Cardiac muscle cell (in vitro differentiated cells and primary cell): Measurements from ENCODE around the gene GNG7. TPM values are rescaled to one million over a fixed set of nuclear protein-coding genes. Genes with fewer than 3 reads are reported as not detected.
A peak's percentile ranks its signal among the peaks of the same experiment; 100 is the strongest.

Source experiments
- DNase-seq, 2 donors: peaks; one replicate each; pipeline versions ENCODE4 v3.0.0 to v3.0.0-alpha.2; 2010 to 2017; ENCODE audit warnings: low read depth in 1 of 2, low spot score in 1 of 2
- H3K27ac ChIP-seq: fragments of 200-600 bp; sonication (generic); 2 replicates; pipeline ENCODE4 v1.5.1; 2016
- H3K27me3 ChIP-seq: fragments of 200-600 bp; sonication (generic); 2 replicates; pipeline ENCODE4 v1.6.0; 2016; ENCODE audit warnings: control low read depth
- H3K36me3 ChIP-seq: fragments of 200-600 bp; sonication (generic); 2 replicates; pipeline ENCODE4 v1.5.1; 2016; ENCODE audit warnings: control low read depth
- H3K4me1 ChIP-seq: fragments of 200-600 bp; sonication (generic); 2 replicates; pipeline ENCODE4 v1.8.1; 2017; ENCODE audit warnings: low read depth, mild to moderate bottlenecking, mixed run types
- H3K4me3 ChIP-seq: fragments of 200-600 bp; sonication (generic); 2 replicates; pipeline ENCODE4 v1.5.1; 2016; ENCODE audit warnings: mild to moderate bottlenecking
- H3K9me3 ChIP-seq: fragments of 200-600 bp; sonication (generic); 2 replicates; pipeline ENCODE4 v1.5.1; 2017; ENCODE audit warnings: low read depth, mild to moderate bottlenecking, control low read depth
- CTCF ChIP-seq: IDR thresholded peaks from 2 replicates; pipeline ENCODE4 v1.5.1; 2012; ENCODE audit warnings: low read depth, mild to moderate bottlenecking, low read length
- polyA plus RNA-seq: library from polyadenylated mRNA; unstranded; fragments of >200 nt; fragmentation: Nextera tagmentation; extraction: Ambion mirVana; gene quantifications from 2 replicates; pipeline ENCODE4 v1.2.1, GENCODE V29; 2016
- total RNA-seq: library from RNA; depleted of rRNA; stranded (reverse); fragments of >200 nt; gene quantifications from 2 replicates; pipeline ENCODE4 v1.2.3, GENCODE V29; 2016

The GNG7 gene
- total and polyA plus RNA-seq, 2 experiments from 2014 or later = 20.4 to 24.8 TPM

GRCh38 chr19:2589441-2589840, 113.1 kb downstream of the GNG7 start:
- Histone ChIP-seq H3K9me3 (no peaks in the 10 kb centered on the region), H3K4me1 (no peaks in the 10 kb centered on the region), H3K36me3 (no peaks in the 10 kb centered on the region), H3K4me3 (no peak overlapping the region), H3K27me3 (no peaks in the 10 kb centered on the region), H3K27ac (no peak overlapping the region)
- no peak for DNase-seq
- no peak for TF ChIP-seq CTCF

GRCh38 chr19:2588081-2588777, 114.3 kb downstream of the GNG7 start:
- Histone ChIP-seq H3K9me3 (no peaks in the 10 kb centered on the region), H3K4me3 (no peak overlapping the region), H3K36me3 (no peaks in the 10 kb centered on the region), H3K4me1 (no peaks in the 10 kb centered on the region), H3K27me3 (no peaks in the 10 kb centered on the region), H3K27ac (no peak overlapping the region)
- DNase-seq = peak in 1 of 2 donors; percentile 82
- TF ChIP-seq CTCF = no peak

GRCh38 chr19:2587001-2587719, 115.3 kb downstream of the GNG7 start:
- no peaks in the 10 kb centered on the region for H3K36me3 ChIP-seq
- DNase-seq = no peak
- H3K4me1 ChIP-seq = no peaks in the 10 kb centered on the region
- no peaks in the 10 kb centered on the region for H3K9me3 ChIP-seq
- H3K4me3 ChIP-seq = no peak overlapping the region
- TF ChIP-seq CTCF = no peak
- no peaks in the 10 kb centered on the region for H3K27me3 ChIP-seq
- no peak overlapping the region for H3K27ac ChIP-seq

- no peak for TF ChIP-seq CTCF
- no peaks in the 10 kb centered on the region for H3K27me3 ChIP-seq
- no peak for DNase-seq
Measured at GRCh38 chr19:2586196-2586595, 116.3 kb downstream of the GNG7 start.

GRCh38 chr19:2584002-2584401, 118.5 kb downstream of the GNG7 start:
- no peak overlapping the region for H3K4me3 ChIP-seq
- no peaks in the 10 kb centered on the region for H3K9me3 ChIP-seq
- no peak for DNase-seq
- no peaks in the 10 kb centered on the region for H3K36me3 ChIP-seq
- TF ChIP-seq CTCF = no peak
- H3K27ac ChIP-seq = no peak overlapping the region
- H3K4me1 ChIP-seq = no peaks in the 10 kb centered on the region
- no peaks in the 10 kb centered on the region for H3K27me3 ChIP-seq

More at GRCh38 chr19:2586196-2586595, 116.3 kb downstream of the GNG7 start:
- H3K9me3 ChIP-seq = no peaks in the 10 kb centered on the region
- no peaks in the 10 kb centered on the region for H3K4me1 ChIP-seq
- H3K27ac ChIP-seq = no peak overlapping the region
- H3K36me3 ChIP-seq = no peaks in the 10 kb centered on the region
- H3K4me3 ChIP-seq = no peak overlapping the region
